ENCODE measurements around the gene IZUMO1R.
A peak's percentile ranks its signal among the peaks of the same experiment; 100 is the strongest.

The IZUMO1R gene

DNA sequence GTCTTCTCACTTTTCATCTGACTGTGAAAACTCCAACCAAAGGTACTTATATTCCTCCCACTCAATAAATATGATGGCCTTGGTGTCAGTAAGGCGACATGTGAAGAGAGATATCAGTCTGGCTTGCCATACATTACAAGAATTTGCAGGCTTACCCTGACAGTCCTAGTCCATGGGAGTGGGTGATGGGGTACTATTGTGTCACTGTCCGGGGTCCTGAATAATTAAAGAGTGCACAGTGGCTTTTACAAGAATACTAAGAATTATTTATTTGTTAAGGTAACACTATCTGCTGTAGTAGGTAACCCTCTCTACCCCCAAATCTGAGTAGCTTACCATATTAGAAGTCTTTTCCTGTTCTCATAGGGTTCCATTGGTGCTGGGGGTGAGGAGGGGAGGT is 23.1 kb upstream of the IZUMO1R start:
- DNase-seq (ENCODE audit: low read depth) = no peak
- no peak overlapping the region for H3K4me3 ChIP-seq (ENCODE audit: control insufficient read depth, low read depth, low read length)
- TF ChIP-seq, protein P1, sequence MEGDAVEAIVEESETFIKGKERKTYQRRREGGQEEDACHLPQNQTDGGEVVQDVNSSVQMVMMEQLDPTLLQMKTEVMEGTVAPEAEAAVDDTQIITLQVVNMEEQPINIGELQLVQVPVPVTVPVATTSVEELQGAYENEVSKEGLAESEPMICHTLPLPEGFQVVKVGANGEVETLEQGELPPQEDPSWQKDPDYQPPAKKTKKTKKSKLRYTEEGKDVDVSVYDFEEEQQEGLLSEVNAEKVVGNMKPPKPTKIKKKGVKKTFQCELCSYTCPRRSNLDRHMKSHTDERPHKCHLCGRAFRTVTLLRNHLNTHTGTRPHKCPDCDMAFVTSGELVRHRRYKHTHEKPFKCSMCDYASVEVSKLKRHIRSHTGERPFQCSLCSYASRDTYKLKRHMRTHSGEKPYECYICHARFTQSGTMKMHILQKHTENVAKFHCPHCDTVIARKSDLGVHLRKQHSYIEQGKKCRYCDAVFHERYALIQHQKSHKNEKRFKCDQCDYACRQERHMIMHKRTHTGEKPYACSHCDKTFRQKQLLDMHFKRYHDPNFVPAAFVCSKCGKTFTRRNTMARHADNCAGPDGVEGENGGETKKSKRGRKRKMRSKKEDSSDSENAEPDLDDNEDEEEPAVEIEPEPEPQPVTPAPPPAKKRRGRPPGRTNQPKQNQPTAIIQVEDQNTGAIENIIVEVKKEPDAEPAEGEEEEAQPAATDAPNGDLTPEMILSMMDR (conservative IDR thresholded peaks at IDR 0.05; ENCODE audit: control insufficient read depth, insufficient read depth, low read depth, low read length) = no peak

DNA sequence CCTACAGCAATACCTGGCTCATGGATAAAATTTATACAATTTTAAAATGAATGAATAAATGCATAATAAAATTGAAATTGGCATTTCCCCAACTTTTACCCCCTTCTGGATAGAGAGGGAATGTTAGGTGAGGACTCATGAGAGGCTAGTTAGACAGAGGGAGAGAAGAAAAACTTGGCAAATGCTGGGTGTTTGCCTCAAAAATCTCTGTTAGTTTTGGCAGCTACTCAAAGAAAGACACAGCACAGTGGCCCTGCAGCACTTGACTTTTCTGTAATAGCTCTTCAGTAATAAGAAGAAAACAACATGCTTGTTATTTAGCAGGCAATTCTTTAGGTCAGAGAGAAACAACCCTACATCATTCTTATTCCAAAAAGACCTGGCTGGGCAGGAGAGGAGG is 20.7 kb upstream of the IZUMO1R start:
- H3K4me3 ChIP-seq (ENCODE audit: control insufficient read depth, low read depth, low read length) = no peak overlapping the region
- DNase-seq (ENCODE audit: low read depth) = no peak
- TF ChIP-seq, protein P1 (conservative IDR thresholded peaks at IDR 0.05; ENCODE audit: control insufficient read depth, insufficient read depth, low read depth, low read length) = no peak

DNA sequence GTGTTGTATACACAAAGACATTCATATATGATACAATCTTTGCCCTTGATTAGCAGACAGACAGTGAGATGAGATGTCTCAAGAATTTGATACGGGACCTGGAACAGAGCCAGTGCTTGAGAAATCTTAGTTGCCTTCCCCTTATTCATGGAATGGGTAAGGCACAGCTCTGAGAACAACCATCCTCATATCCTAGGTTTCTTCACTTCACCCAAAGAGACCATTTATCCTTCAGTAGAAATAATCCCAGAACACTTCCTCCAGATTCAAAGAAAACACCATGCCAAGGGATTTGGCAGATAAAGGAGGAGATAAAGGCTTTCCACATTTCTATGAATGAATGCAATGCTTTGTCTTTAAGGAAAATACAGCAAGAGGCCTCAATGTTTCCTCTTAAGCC is 8.8 kb upstream of the IZUMO1R start:
- no peak overlapping the region for H3K4me3 ChIP-seq (ENCODE audit: control insufficient read depth, low read depth, low read length)
- DNase-seq (ENCODE audit: low read depth) = peak; percentile 2
- TF ChIP-seq, protein P1 (conservative IDR thresholded peaks at IDR 0.05; ENCODE audit: control insufficient read depth, insufficient read depth, low read depth, low read length) = no peak

DNA sequence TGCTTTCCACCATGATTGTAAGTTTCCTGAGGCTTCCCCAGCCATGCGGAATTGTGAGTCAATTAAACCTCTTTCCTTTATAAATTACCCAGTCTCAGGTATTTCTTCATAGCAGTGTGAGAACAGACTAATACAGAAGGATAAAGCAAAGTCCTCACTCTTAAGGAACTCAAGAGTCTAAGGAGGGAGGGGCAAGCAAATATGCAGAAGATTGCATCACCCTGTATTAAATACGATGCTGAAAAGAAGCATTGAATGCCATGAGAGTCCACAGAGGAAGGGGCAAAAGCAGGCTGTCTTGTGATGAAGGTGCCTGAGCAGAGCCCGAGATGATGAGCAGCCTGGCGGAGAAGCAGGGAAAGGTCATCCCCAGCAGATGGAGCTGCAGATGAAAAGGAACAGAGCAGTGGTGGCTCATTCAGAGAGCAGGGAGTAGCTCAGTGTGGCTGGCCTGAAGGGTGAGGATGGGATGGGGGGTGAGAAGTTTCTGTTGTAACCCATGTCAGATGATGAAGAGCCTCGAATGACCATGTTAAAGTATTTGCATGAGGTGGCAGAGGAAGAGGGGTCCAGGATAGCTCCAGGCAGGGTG is 6.3 kb upstream of the IZUMO1R start:
- no peak overlapping the region for H3K4me3 ChIP-seq (ENCODE audit: control insufficient read depth, low read depth, low read length)
- TF ChIP-seq, protein P1 (conservative IDR thresholded peaks at IDR 0.05; ENCODE audit: control insufficient read depth, insufficient read depth, low read depth, low read length) = no peak
- no peak for DNase-seq (ENCODE audit: low read depth)

DNA sequence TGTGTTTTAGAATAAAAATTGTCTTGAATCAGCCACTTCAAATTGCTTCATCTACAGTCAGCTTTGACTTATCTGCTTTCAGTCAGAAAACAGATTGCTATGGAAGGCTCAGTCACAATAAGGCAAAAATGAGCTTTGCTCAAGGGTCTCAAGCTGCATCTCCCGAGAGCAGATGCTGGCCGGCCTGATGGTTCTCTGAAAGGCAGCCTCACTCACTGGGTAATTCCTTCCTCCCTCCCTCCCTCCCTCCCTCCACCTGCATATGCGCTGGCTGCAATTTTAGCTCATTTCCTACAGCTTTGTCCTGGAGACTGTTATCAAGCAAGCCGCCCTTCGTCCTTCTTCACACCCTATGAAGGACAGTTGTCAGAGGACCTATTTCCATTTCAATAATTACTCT is 1.6 kb upstream of the IZUMO1R start:
- DNase-seq (ENCODE audit: low read depth) = no peak
- TF ChIP-seq, protein P1 (conservative IDR thresholded peaks at IDR 0.05; ENCODE audit: control insufficient read depth, insufficient read depth, low read depth, low read length) = no peak
- H3K4me3 ChIP-seq (ENCODE audit: control insufficient read depth, low read depth, low read length) = no peak overlapping the region

DNA sequence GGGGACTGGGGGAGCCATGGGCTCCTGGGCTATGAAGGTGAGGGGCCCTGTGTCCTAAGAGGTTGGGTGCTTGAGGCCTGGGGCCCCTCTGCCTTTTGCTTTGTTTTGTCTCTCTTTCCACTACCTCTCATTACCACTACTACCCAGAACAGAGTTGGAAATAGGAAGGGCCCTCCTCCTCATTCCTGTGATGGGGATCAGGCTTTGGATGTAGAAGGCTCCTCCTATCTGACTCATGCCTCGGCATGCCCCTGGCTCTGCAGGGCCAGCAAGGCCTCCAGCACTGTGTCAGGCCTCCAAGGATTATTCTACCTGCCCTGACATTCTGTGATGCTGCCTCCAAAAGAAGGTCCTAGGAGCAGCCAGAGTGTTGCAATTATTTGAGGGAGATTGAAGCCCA is 766 bp downstream of the IZUMO1R start:
- TF ChIP-seq, protein P1 (conservative IDR thresholded peaks at IDR 0.05; ENCODE audit: control insufficient read depth, insufficient read depth, low read depth, low read length) = no peak
- H3K4me3 ChIP-seq (ENCODE audit: control insufficient read depth, low read depth, low read length) = no peak overlapping the region
- DNase-seq (ENCODE audit: low read depth) = peak; percentile 37
